HG03108 (cell line): ENCODE results near the gene CWF19L1.

ENCODE experiments used
- ATAC-seq: cut with Tn5 transposase; IDR thresholded peaks from one replicate; pipeline ENCODE4 v1.9.1; 2021; ENCODE audit warnings: moderate library complexity; ENCODE audit not compliant: unreplicated experiment

The CWF19L1 gene

DNA sequence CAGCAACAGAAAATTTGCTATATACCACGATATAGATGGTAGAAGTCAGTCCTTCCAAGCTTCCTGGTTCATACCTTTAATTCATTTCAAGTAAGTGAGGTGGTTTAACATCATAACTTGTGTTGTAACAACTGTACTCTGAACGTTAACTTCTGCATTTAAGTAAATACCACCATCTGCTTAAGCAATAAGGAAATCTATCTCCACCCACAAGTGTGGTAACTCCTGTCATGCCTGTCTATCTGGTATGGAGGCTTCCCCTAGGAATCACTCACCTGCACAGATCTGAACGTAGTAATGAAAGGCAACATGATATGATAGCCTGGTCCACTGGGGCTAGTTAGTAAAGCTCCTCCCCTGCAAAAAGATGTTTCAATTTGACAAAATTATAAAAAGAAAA lies 84.0 kb downstream of the CWF19L1 start:
- ATAC-seq, result no peak

DNA sequence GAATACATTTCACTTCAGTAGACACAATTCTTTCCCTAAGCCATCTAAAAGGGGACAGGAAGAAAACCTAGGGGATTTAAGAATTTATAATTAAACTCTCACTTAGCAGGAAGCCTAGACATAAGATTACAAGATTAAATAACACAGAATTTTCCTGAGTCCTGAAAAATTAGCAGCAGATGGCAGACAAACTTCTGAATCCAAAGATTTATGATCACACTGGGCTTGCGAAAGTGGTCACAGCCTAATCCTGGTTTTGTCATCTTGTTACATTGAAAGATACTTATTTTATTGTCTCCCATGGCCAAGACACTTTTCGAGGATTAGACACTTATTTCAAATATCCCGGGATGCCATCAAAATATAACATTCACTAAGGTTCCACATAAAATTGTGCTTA lies 84.5 kb downstream of the CWF19L1 start:
- no peak for ATAC-seq
